HEK293 (cell line): ENCODE results near the gene STOX1.
A peak's percentile ranks its signal among the peaks of the same experiment; 100 is the strongest.

Experiments
- CTCF ChIA-PET: fragments of 350-600 bp; formaldehyde crosslinking; extraction: SDS; loops from one replicate; lab custom pipeline; 2021; ENCODE audit warnings: antibody characterized with exemption; lab: Yijun Ruan, JAX
- POLR2A ChIA-PET: fragments of 300-600 bp; formaldehyde crosslinking; extraction: SDS; loops from one replicate; lab custom pipeline; 2020; ENCODE audit warnings: antibody characterized with exemption, inconsistent platforms; lab: Yijun Ruan, JAX
- H3K27ac ChIP-seq: fragments of 200-500 bp; sonication (Bioruptor generic); 2 replicates; pipeline ENCODE4 v1.5.1; 2014; ENCODE audit warnings: low read depth, low read length, control low read depth, inconsistent platforms; ENCODE audit errors: extremely low read depth
- H3K36me3 ChIP-seq, 2 experiments: fragments of 200-500 bp in 1 of 2; sonication (Bioruptor generic) in 1 of 2; 1 replicate in 1 of 2; 2 replicates in 1 of 2; pipeline ENCODE4 v1.5.1; 2014 to 2017; ENCODE audit warnings: inconsistent platforms in 2 of 2, low read length in 2 of 2; ENCODE audit not compliant: control insufficient read depth in 2 of 2, insufficient read depth in 1 of 2
- H3K4me1 ChIP-seq: fragments of 200-500 bp; sonication (Bioruptor generic); 2 replicates; pipeline ENCODE4 v1.5.1; 2014; ENCODE audit warnings: mild to moderate bottlenecking, low read length, inconsistent platforms; ENCODE audit not compliant: control insufficient read depth, insufficient read depth
- H3K4me3 ChIP-seq: 2 replicates; pipeline ENCODE4 v1.5.1; 2011; ENCODE audit warnings: low read depth, mild to moderate bottlenecking, control low read depth, low read length, moderate library complexity
- H3K9me3 ChIP-seq: fragments of 200-500 bp; sonication (Bioruptor generic); 2 replicates; pipeline ENCODE4 v1.5.1; 2014; ENCODE audit warnings: low read depth, low read length, inconsistent platforms; ENCODE audit not compliant: control insufficient read depth, insufficient read depth
- BCL11B ChIP-seq: fragments of 450-650 bp; formaldehyde crosslinking; IDR thresholded peaks from 2 replicates; pipeline ENCODE4 v1.5.1; 2016; ENCODE audit warnings: low read depth, missing biosample characterization, missing genetic modification characterization
- EGR2 ChIP-seq: fragments of 450-650 bp; formaldehyde crosslinking; IDR thresholded peaks from 2 replicates; pipeline ENCODE4 v1.5.1; 2016; ENCODE audit warnings: low read depth, missing biosample characterization, missing genetic modification characterization
- GLIS1 ChIP-seq: fragments of 450-650 bp; formaldehyde crosslinking; IDR thresholded peaks from 2 replicates; pipeline ENCODE4 v1.5.1; 2016; ENCODE audit warnings: missing biosample characterization, missing genetic modification characterization
- MEIS1 ChIP-seq: sonication (generic); formaldehyde crosslinking; IDR thresholded peaks from 2 replicates; pipeline ENCODE4 v1.8.1; 2022; ENCODE audit warnings: missing genetic modification reagents, mild to moderate bottlenecking, borderline replicate concordance
- PATZ1 ChIP-seq: fragments of 450-650 bp; formaldehyde crosslinking; IDR thresholded peaks from 2 replicates; pipeline ENCODE4 v1.5.1; 2016; ENCODE audit warnings: missing biosample characterization, missing genetic modification characterization
- SP7 ChIP-seq: fragments of 450-650 bp; formaldehyde crosslinking; IDR thresholded peaks from 2 replicates; pipeline ENCODE4 v1.5.1; 2016; ENCODE audit warnings: missing biosample characterization, missing genetic modification characterization
- TCF7L2 ChIP-seq: IDR thresholded peaks from 2 replicates; pipeline ENCODE4 v1.6.1; 2011; ENCODE audit warnings: low read depth, mild to moderate bottlenecking, inconsistent platforms, low read length, moderate library complexity, borderline replicate concordance
- YY2 ChIP-seq: fragments of 450-650 bp; formaldehyde crosslinking; IDR thresholded peaks from 2 replicates; pipeline ENCODE4 v1.5.1; 2016; ENCODE audit warnings: missing biosample characterization, missing genetic modification characterization
- ZBTB6 ChIP-seq: fragments of 450-650 bp; formaldehyde crosslinking; IDR thresholded peaks from 2 replicates; pipeline ENCODE4 v1.5.1; 2017; ENCODE audit warnings: missing biosample characterization, missing genetic modification characterization
- ZIC2 ChIP-seq: fragments of 450-650 bp; formaldehyde crosslinking; IDR thresholded peaks from 2 replicates; pipeline ENCODE4 v1.5.1; 2016; ENCODE audit warnings: missing biosample characterization, missing genetic modification characterization
- ZNF174 ChIP-seq: fragments of 450-650 bp; formaldehyde crosslinking; IDR thresholded peaks from 2 replicates; pipeline ENCODE4 v1.5.0; 2017; ENCODE audit warnings: missing biosample characterization, mild to moderate bottlenecking, missing genetic modification characterization
- ZNF184 ChIP-seq: fragments of 450-650 bp; IDR thresholded peaks from 2 replicates; pipeline ENCODE4 v1.5.1; 2018; ENCODE audit warnings: missing biosample characterization, mild to moderate bottlenecking, missing genetic modification characterization
- ZNF214 ChIP-seq: fragments of 450-650 bp; formaldehyde crosslinking; IDR thresholded peaks from 2 replicates; pipeline ENCODE4 v1.5.1; 2017; ENCODE audit warnings: missing biosample characterization, mild to moderate bottlenecking, missing genetic modification characterization, borderline replicate concordance
- ZNF223 ChIP-seq: fragments of 450-650 bp; formaldehyde crosslinking; IDR thresholded peaks from 2 replicates; pipeline ENCODE4 v1.5.1; 2016; ENCODE audit warnings: missing biosample characterization, missing genetic modification characterization
- ZNF274 ChIP-seq, 2 experiments: fragments of 200-500 bp in 1 of 2; fragments of 450-650 bp in 1 of 2; sonication (Bioruptor generic) in 1 of 2; formaldehyde crosslinking in 1 of 2; IDR thresholded peaks; 2 replicates each; pipeline versions ENCODE4 v1.5.1 to v1.6.1; 2014 to 2016; ENCODE audit warnings: borderline replicate concordance in 1 of 2, inconsistent platforms in 1 of 2, low read length in 1 of 2, missing biosample characterization in 1 of 2, missing genetic modification characterization in 1 of 2
- ZNF366 ChIP-seq: fragments of 450-650 bp; formaldehyde crosslinking; conservative IDR thresholded peaks from 2 replicates; pipeline ENCODE4 v1.5.1; 2016; ENCODE audit warnings: missing biosample characterization, missing genetic modification characterization
- ZNF449 ChIP-seq: fragments of 450-650 bp; formaldehyde crosslinking; IDR thresholded peaks from 2 replicates; pipeline ENCODE4 v1.5.1; 2017; ENCODE audit warnings: missing biosample characterization, mild to moderate bottlenecking, missing genetic modification characterization, moderate library complexity
- ZNF558 ChIP-seq: fragments of 450-650 bp; formaldehyde crosslinking; IDR thresholded peaks from 2 replicates; pipeline ENCODE4 v1.5.1; 2016; ENCODE audit warnings: missing biosample characterization, missing genetic modification characterization
- ZNF610 ChIP-seq: fragments of 450-650 bp; formaldehyde crosslinking; IDR thresholded peaks from 2 replicates; pipeline ENCODE4 v1.5.1; 2016; ENCODE audit warnings: missing biosample characterization, missing genetic modification characterization, borderline replicate concordance
- ZNF660 ChIP-seq: fragments of 450-650 bp; IDR thresholded peaks from 2 replicates; pipeline ENCODE4 v1.5.1; 2018; ENCODE audit warnings: missing biosample characterization, mild to moderate bottlenecking, missing genetic modification characterization
- ZNF692 ChIP-seq: fragments of 450-650 bp; formaldehyde crosslinking; IDR thresholded peaks from 2 replicates; pipeline ENCODE4 v1.5.1; 2016; ENCODE audit warnings: missing biosample characterization, missing genetic modification characterization
- ZNF837 ChIP-seq: fragments of 450-650 bp; formaldehyde crosslinking; IDR thresholded peaks from 2 replicates; pipeline ENCODE4 v1.5.1; 2016; ENCODE audit warnings: missing biosample characterization, missing genetic modification characterization
- ZSCAN16 ChIP-seq: fragments of 450-650 bp; formaldehyde crosslinking; IDR thresholded peaks from 2 replicates; pipeline ENCODE4 v1.5.1; 2016; ENCODE audit warnings: missing biosample characterization, missing genetic modification characterization
- ZSCAN30 ChIP-seq: fragments of 450-650 bp; IDR thresholded peaks from 2 replicates; pipeline ENCODE4 v1.5.1; 2018; ENCODE audit warnings: missing biosample characterization, mild to moderate bottlenecking, missing genetic modification characterization, moderate library complexity

STOX1 gene

GRCh38 chr10:68871105-68871711 lies 43.9 kb downstream of the STOX1 start (continued):
- TF ChIP-seq ZNF184 (tag by site-specific recombination) (no peak; the same call in 1 of the 2 replicates), ZNF223 (no peak), GLIS1 (tag by site-specific recombination) (peak; percentile 59; the same call in 1 of the 2 replicates), ZSCAN16 (tag by site-specific recombination) (no peak), ZBTB6 (tag by site-specific recombination) (no peak), MEIS1 (no peak), YY2 (tag by site-specific recombination) (no peak), ZNF558 (tag by site-specific recombination) (no peak), ZNF174 (tag by site-specific recombination) (no peak), ZNF214 (tag by site-specific recombination) (no peak), ZNF692 (tag by site-specific recombination) (peak; percentile 74)

GRCh38 chr10:68871731-68872342 lies 44.5 kb downstream of the STOX1 start:
- Histone ChIP-seq H3K4me3 (no peak overlapping the region), H3K27ac (peak overlapping the region; percentile 43), H3K36me3 (no peaks in the 10 kb centered on the region), H3K9me3 (no peaks in the 10 kb centered on the region), H3K4me1 (peaks cover 21% of the 10 kb centered on the region)
- ChIA-PET CTCF (no interaction called here), POLR2A (interaction anchor here (0.7 to 1.8 kb wide), 6 partner anchors 12 to 1355 kb away, joined by 3 to 7 read pairs (median 4); partner anchors contain the start of genes DDX50 and STOX1)
- TF ChIP-seq ZNF610 (peak; percentile 63; the same call in 1 of the 2 replicates), ZNF274 (IDR thresholded peaks at IDR 0.05; ENCODE audit: low read length) (no peak), ZNF274 (tag by site-specific recombination; IDR thresholded peaks at IDR 0.05; ENCODE audit: borderline replicate concordance) (no peak), ZSCAN30 (peak; percentile 86), TCF7L2 (peak; percentile 46; the same call in 1 of the 2 replicates), ZNF366 (tag by site-specific recombination) (peak; percentile 96), SP7 (tag by site-specific recombination) (peak; percentile 96), ZNF449 (tag by site-specific recombination) (peak; percentile 60; the same call in 1 of the 2 replicates), PATZ1 (peak; percentile 63; the same call in 1 of the 2 replicates), EGR2 (tag by site-specific recombination) (no peak), BCL11B (tag by site-specific recombination) (peak; percentile 69; the same call in 1 of the 2 replicates), ZNF837 (tag by site-specific recombination) (no peak), ZNF660 (tag by site-specific recombination) (peak; percentile 96), ZIC2 (peak; percentile 41; the same call in 1 of the 2 replicates)
